GM18505 (cell line): ENCODE data around the gene BCAS1.

Experiments
- ATAC-seq: cut with Tn5 transposase; IDR thresholded peaks from one replicate; pipeline ENCODE4 v1.9.1; 2021; ENCODE audit not compliant: unreplicated experiment
- POLR2A ChIP-seq: IDR thresholded peaks from 4 replicates; pipeline ENCODE4 v1.6.1; 2011; ENCODE audit warnings: borderline replicate concordance; ENCODE audit not compliant: insufficient read depth, insufficient read length; ENCODE audit errors: extremely low read depth

Gene BCAS1

GRCh38 chr20:54058420-54059139 lies 11.8 kb downstream of the BCAS1 start:
- ATAC-seq = peak; percentile 68
- peak; percentile 48 for TF ChIP-seq POLR2A

GRCh38 chr20:54056762-54057639 lies 13.4 kb downstream of the BCAS1 start:
- ATAC-seq = no peak
- TF ChIP-seq POLR2A = no peak

GRCh38 chr20:54054516-54054915 lies 15.9 kb downstream of the BCAS1 start:
- no peak for ATAC-seq

GRCh38 chr20:54051068-54051467 lies 19.3 kb downstream of the BCAS1 start:
- no peak for ATAC-seq
- TF ChIP-seq POLR2A = no peak

More at GRCh38 chr20:54054516-54054915, 15.9 kb downstream of the BCAS1 start:
- no peak for TF ChIP-seq POLR2A

- TF ChIP-seq POLR2A = no peak
- ATAC-seq = no peak
Observed at GRCh38 chr20:54048891-54049545, 21.4 kb downstream of the BCAS1 start.

GRCh38 chr20:54048481-54048880 lies 21.9 kb downstream of the BCAS1 start:
- no peak for TF ChIP-seq POLR2A
- ATAC-seq = no peak

GRCh38 chr20:54047720-54048119 lies 22.7 kb downstream of the BCAS1 start:
- ATAC-seq = no peak
- no peak for TF ChIP-seq POLR2A

- ATAC-seq = no peak
- TF ChIP-seq POLR2A = no peak
Observed at GRCh38 chr20:54047048-54047447, 23.3 kb downstream of the BCAS1 start.

GRCh38 chr20:54044156-54044555 lies 26.2 kb downstream of the BCAS1 start:
- ATAC-seq = peak; percentile 79
- TF ChIP-seq POLR2A = no peak

GRCh38 chr20:54043076-54043967 lies 27.1 kb downstream of the BCAS1 start:
- ATAC-seq = no peak

GRCh38 chr20:54042021-54042420 lies 28.4 kb downstream of the BCAS1 start:
- no peak for TF ChIP-seq POLR2A
- no peak for ATAC-seq

More at GRCh38 chr20:54043076-54043967, 27.1 kb downstream of the BCAS1 start:
- TF ChIP-seq POLR2A = no peak

- no peak for TF ChIP-seq POLR2A
Observed at GRCh38 chr20:54041336-54041735, 29.1 kb downstream of the BCAS1 start.

GRCh38 chr20:54040531-54040930 lies 29.9 kb downstream of the BCAS1 start:
- ATAC-seq = no peak
- TF ChIP-seq POLR2A = no peak

More at GRCh38 chr20:54041336-54041735, 29.1 kb downstream of the BCAS1 start:
- no peak for ATAC-seq

- no peak for TF ChIP-seq POLR2A
- no peak for ATAC-seq
Observed at GRCh38 chr20:54038961-54039360, 31.4 kb downstream of the BCAS1 start.
